Coronary artery (tissue), 2 donors: ENCODE data around the gene LRRC45.
A peak's percentile ranks its signal among the peaks of the same experiment; 100 is the strongest.

Experiments used
- DNase-seq: peaks from one replicate; pipeline ENCODE4 v3.0.0-alpha.2; 2017; ENCODE audit warnings: low spot score
- H3K27ac ChIP-seq, 2 donors: fragments of 200-600 bp; sonication (generic); one replicate each; pipeline ENCODE4 v1.5.1; 2016 to 2019
- H3K4me3 ChIP-seq: fragments of 200-600 bp; sonication (generic); 2 replicates; pipeline ENCODE4 v1.5.1; 2016; ENCODE audit warnings: mild to moderate bottlenecking, moderate library complexity
- TF ChIP-seq, protein P1 (sequence below): fragments of 200-600 bp; sonication (generic); IDR thresholded peaks from one replicate; pipeline ENCODE4 v1.5.1; 2019; ENCODE audit warnings: antibody characterized with exemption

Gene LRRC45

DNA sequence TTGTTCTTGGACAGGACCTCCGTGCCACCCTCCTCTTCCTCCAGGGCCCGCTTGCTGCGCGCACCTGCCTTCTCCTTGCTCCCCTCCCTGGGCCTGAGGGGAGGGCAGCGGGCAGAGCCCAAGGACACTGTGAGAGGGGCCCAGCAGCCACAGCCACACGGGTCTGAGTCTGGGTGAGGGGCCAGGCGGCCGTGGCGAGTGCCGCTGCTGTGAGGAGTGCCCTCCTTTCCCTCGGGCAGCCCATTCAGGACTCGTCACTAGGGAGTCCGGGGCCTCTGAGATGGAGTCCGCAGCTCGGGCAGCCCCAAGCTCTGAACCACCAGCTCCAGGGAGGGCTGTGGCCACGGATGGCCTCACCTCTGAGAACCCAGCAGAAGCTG, 36.9 kb downstream of the LRRC45 start:
- Histone ChIP-seq H3K27ac (no peak overlapping the region), H3K4me3 (no peak overlapping the region)
- no peak for DNase-seq
- TF ChIP-seq, protein P1, sequence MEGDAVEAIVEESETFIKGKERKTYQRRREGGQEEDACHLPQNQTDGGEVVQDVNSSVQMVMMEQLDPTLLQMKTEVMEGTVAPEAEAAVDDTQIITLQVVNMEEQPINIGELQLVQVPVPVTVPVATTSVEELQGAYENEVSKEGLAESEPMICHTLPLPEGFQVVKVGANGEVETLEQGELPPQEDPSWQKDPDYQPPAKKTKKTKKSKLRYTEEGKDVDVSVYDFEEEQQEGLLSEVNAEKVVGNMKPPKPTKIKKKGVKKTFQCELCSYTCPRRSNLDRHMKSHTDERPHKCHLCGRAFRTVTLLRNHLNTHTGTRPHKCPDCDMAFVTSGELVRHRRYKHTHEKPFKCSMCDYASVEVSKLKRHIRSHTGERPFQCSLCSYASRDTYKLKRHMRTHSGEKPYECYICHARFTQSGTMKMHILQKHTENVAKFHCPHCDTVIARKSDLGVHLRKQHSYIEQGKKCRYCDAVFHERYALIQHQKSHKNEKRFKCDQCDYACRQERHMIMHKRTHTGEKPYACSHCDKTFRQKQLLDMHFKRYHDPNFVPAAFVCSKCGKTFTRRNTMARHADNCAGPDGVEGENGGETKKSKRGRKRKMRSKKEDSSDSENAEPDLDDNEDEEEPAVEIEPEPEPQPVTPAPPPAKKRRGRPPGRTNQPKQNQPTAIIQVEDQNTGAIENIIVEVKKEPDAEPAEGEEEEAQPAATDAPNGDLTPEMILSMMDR = no peak

DNA sequence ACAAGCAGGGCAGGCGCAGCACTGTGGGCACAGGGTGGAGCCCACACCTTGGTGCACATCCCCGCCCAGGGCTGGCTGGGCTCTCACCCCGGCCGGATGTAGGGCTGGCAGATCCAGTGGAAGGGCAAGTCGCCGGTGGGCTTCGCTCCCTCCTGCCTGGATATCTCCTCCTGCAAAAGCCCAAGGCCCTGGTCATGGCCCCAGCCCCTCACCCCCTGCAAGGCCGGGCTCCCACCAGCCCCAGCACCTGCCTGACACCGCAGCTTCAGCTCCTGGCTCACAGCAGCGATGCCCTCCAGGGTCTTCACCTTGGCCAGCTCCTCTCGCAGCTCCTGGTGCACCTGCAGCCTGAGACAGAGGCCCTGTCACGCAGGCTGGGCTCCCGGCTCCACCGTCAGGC, 37.5 kb downstream of the LRRC45 start:
- Histone ChIP-seq H3K4me3 (no peak overlapping the region), H3K27ac (no peak overlapping the region)
- DNase-seq = no peak
- TF ChIP-seq, protein P1 = no peak

DNA sequence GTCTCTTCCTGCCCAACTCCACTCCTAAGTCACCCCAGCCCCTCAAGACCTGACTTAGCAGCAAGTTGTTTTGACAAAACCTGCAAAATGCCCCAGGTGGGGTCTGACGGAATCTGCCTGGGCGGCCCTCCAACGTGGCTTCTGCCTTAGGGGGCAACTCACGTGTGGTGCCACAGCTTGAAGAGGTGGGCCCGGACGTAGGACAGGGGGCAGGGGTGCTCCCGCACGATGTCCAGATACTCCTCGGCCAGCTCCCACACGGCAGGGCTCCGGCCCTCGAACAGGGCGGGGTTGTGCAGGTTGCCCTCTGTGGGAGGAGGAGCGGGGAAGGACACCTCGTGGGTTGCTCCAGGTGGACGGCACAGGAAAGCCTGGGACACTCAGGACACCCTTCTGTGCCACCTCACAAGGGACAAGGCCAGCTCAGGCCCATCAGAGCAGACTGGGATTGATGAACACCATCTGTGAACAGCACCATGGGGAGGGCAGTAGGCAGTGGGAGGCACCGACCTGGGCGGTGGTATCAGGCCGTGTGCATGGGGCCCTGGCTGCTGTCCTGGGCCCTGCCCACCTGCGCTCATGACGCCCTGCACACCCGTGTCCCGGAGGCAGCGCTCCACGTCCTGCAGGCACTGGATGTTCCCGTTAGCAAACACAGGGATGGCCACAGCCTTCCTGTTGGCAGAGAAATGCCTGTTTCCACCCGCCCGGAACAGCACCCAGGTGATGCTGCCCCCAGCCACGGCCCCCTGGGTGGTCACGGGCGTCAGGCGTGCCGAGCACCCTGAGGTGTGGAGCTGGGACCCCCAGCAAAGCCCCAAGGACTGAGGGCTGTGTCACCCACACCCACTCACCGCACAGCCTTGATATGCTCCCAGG, 38.2 kb downstream of the LRRC45 start:
- DNase-seq = no peak
- no peak overlapping the region for H3K4me3 ChIP-seq
- TF ChIP-seq, protein P1 = no peak
- no peak overlapping the region for H3K27ac ChIP-seq

DNA sequence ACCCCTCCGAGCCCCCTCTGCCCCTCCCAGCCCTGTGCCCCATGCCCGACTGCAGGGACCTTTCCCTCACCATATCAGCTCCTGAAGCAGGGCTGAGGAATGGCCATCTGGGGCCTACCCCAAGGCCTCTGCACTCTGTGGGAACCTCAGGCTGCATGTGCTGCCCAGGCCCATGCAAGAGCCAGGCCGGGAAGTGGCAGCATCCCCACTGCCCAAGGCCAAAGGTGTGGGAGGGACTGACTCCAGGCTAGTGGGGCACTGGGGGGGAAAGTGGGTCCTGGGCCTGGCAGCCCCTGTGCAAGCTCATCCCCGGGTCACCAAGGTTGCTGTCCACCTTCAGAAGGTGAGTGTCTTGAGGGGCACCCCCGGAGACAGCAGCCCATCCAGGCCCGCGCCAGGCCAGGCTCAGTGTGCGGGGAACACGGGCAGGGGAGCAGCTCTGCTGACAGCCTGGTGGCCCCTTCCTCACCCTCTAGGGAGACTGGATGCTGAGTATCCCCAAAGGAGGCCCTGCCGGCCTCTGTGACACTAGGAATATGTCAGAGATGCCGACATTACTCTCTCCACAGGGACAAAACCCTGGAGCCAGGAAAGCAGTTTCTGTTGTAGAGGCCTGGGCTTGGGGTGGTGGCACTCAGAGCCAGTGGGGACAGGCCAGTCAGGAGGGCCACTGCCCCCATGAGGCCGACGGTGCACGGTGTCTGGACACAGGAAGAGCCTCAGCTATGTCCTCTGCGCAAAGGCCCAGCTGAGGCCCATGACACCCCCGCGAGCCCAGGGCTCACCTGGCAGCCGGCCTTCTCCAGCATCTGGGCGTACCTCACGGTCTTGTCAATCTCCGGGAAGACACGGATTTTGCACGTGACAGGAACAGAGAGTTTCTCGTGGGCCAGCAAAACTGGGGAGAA, 39.2 kb downstream of the LRRC45 start:
- Histone ChIP-seq H3K4me3 (no peak overlapping the region), H3K27ac (no peak overlapping the region)
- no peak for DNase-seq
- TF ChIP-seq, protein P1 = no peak

DNA sequence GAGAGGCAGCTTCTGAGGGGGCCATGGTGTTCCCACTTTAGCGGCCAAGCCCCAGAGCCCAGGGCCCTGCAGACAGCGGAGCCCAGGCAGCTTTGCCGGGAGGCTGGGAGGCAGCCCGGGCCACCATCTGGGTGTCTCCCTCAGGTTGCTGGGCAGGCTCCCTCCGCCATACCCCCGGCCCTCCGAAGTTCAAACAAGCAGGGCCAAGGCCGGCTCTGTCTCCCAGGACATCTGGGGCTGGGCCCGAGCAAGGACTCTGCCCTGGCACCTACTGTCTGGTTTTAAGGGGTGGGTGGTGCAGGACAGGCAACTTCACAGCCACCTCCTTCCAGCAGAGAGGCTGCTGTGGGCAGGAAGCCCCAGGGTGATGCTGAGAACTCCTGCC, 39.9 kb downstream of the LRRC45 start:
- DNase-seq = no peak
- TF ChIP-seq, protein P1 = no peak
- H3K4me3 ChIP-seq = no peak overlapping the region
- H3K27ac ChIP-seq = no peak overlapping the region

DNA sequence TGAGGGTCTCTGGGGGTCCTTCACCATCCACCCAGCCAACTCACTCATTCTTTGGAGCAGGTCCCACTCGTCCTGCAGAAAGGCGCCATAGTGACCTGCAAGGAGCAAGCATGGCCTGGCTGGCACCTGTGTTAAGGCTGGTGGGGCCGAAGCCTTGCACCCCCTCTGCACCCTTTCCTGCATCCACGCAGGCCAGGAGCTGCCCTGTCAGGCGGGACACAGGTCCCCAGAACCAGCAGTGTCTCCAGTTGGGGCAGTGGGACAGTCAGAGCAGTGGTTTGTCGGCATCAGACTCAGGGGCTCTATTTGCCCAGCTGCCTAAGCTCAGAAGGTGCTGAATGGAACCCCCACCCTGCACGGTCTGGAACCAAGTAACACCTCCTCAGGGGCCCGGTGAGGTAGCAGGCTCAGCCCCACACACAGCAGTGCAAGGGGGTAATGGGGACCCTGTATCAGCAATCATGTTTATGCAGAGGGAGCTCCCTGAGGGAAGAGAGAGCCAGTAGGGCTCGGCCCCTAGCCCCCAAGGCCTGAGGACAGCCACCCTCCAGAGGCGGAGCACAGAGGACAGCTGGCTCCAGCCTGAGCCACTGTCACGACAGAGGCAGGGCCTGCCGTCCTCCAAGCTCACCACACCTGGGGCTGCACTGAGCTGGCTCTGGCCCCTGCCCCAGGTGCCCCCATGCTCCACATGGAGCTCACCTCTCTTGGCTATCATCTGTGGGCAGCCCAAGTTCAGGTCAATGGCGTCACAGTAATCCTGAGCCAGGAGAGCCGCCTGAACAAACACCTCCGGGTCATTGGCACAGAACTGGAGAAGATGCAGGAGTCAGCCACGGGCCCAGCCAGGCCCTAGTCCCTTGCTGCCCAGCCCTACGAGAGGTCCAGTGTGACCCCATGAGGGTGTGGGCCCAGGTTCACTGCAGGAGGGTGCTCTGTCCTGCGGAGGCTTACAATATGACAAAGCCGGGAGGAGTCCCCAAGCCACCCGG, 40.6 kb downstream of the LRRC45 start:
- H3K4me3 ChIP-seq = peak overlapping the region; percentile 87
- H3K27ac ChIP-seq = no peak overlapping the region
- TF ChIP-seq, protein P1 = no peak
- no peak for DNase-seq
